Immature natural killer cell (primary cell): ENCODE measurements around the gene FAM98C. TPM values are rescaled to one million over a fixed set of nuclear protein-coding genes. Genes with fewer than 3 reads are reported as not detected.

ENCODE experiments used
- DNase-seq, 3 donors: peaks; one replicate each; pipeline ENCODE4 v3.0.0; 2022; ENCODE audit warnings: mixed read lengths in 1 of 3
- H3K27ac Mint-ChIP-seq, 6 donors: one replicate each; pipeline ENCODE4 v1.8.0; 2020; ENCODE audit warnings: mixed read lengths in 6 of 6, mild to moderate bottlenecking in 5 of 6, inconsistent platforms in 4 of 6, moderate library complexity in 3 of 6
- H3K27me3 Mint-ChIP-seq, 3 donors: one replicate each; pipeline ENCODE4 v1.8.0; 2020 to 2021; ENCODE audit warnings: low read depth in 3 of 3, mild to moderate bottlenecking in 3 of 3, mixed read lengths in 3 of 3, moderate library complexity in 3 of 3, inconsistent platforms in 1 of 3
- H3K36me3 Mint-ChIP-seq, 3 donors: one replicate each; pipeline ENCODE4 v1.8.0; 2020; ENCODE audit warnings: mixed read lengths in 3 of 3, inconsistent platforms in 2 of 3, mild to moderate bottlenecking in 2 of 3
- H3K4me1 Mint-ChIP-seq, 2 donors: one replicate each; pipeline ENCODE4 v1.8.0; 2020; ENCODE audit warnings: inconsistent platforms in 2 of 2, mild to moderate bottlenecking in 2 of 2, mixed read lengths in 2 of 2, moderate library complexity in 1 of 2
- H3K4me3 Mint-ChIP-seq, 5 donors: one replicate each; pipeline ENCODE4 v1.8.0; 2020; ENCODE audit warnings: mild to moderate bottlenecking in 5 of 5, mixed read lengths in 5 of 5, inconsistent platforms in 3 of 5, moderate library complexity in 3 of 5
- H3K9me3 Mint-ChIP-seq, 6 donors: one replicate each; pipeline ENCODE4 v1.8.0; 2020; ENCODE audit warnings: mild to moderate bottlenecking in 6 of 6, mixed read lengths in 6 of 6, inconsistent platforms in 4 of 6, moderate library complexity in 3 of 6
- polyA plus RNA-seq, 3 donors: library from polyadenylated mRNA; unstranded; fragments of 300-500 nt; fragmentation: Illumina TruSeq; gene quantifications; one replicate each; pipeline ENCODE4 v1.2.3, GENCODE V29; 2021

FAM98C gene
- polyA plus RNA-seq, 3 donors from 2014 or later = 15.7 to 29.9 (median 18.5) TPM

DNA sequence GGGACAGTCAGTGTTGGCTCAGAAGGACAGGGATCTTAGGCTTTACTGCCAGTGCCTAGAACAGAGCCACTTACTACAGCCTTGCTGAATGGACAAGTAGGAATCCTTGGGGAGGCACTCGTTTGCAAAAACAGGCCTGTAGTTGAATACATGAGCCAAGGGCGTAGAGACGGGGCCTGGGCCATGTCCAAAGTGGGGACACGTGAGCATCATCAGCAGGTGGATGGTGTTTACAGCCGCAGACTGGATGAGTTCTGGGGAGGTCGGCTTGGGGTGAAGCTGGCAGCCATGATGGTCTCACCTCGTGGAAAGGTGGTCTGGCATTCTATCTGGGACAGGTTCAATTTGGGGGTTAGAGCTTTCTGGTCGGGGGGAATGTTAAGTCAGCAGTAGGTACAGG is 48.1 kb downstream of the FAM98C start:
- no peak for DNase-seq
- Mint-ChIP-seq H3K36me3 (no peaks in the 10 kb centered on the region), H3K4me1 (no peaks in the 10 kb centered on the region), H3K4me3 (no peak overlapping the region), H3K9me3 (no peaks in the 10 kb centered on the region), H3K27me3 (peaks cover 4 to 5% (median 4%) of the 10 kb centered on the region in 3 donors), H3K27ac (no peak overlapping the region)

DNA sequence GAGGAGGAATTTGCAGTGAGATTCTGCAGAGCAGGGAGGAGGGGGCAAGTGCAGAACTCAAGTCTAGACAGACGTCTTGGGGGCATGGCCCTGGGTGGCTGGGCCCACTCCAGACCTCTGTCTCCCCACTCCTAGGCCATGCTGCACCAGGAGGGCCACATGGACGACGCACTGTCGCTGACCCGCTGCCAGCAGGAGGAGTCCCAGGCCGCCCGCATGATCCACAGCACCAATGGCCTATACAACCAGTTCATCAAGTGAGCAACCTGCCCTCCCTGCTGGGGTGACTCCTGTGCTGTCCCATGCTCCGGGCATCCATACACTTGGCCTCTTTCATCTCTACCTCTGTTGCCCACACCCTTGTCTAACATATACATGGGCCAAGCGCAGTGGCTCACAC is 48.7 kb downstream of the FAM98C start:
- no peak for DNase-seq
- Mint-ChIP-seq H3K4me1 (no peaks in the 10 kb centered on the region), H3K4me3 (no peak overlapping the region), H3K27ac (peak overlapping the region in 1 of 6 donors; percentile 7), H3K36me3 (no peaks in the 10 kb centered on the region), H3K9me3 (no peaks in the 10 kb centered on the region), H3K27me3 (peaks cover 3 to 4% (median 4%) of the 10 kb centered on the region in 3 donors)

DNA sequence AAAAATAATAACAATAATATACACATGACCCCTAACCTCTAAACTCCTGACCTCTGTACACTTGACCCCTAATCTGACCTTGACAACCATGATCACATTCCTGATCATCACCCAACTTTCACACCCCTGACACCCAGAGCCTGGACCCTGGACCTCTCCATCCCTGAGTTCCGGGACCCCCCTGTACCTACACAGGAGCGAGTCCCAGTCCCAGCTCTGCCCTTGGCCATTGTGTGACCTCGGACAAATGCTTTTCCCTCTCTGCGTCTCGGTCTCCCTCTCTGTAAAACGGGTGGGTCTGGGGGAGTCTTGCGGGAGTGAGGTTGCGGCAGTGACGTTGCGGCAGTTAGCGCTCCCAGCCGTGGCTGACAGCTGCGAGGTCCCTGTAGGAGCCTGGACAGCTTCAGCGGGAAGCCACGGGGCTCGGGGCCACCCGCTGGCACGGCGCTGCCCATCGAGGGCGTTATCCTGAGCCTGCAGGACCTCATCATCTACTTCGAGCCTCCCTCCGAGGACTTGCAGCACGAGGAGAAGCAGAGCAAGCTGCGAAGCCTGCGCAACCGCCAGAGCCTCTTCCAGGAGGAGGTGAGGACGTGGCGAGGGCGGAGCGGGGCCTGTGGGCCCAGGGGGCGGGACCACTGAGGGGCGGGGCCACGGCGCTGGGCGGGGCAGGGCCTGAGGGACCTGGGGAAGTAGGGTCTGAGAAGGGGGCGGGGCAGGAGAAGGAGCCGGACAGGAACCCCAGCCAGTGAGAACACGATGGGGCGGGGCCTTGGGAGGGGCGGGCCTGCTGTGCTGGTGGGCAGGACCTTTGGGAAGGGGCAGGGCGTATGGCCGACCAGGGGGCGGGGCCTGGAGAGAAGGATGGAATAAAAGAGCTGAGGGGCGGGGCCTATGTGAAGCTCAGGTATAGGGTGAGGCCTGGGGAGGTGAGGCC is 49.8 kb downstream of the FAM98C start:
- peaks cover 3 to 7% (median 4%) of the 10 kb centered on the region in 3 donors for H3K27me3 Mint-ChIP-seq
- no peaks in the 10 kb centered on the region for H3K4me1 Mint-ChIP-seq
- no peak overlapping the region for H3K27ac Mint-ChIP-seq
- H3K9me3 Mint-ChIP-seq = no peaks in the 10 kb centered on the region
- DNase-seq = no peak
- no peak overlapping the region for H3K4me3 Mint-ChIP-seq
- H3K36me3 Mint-ChIP-seq = no peaks in the 10 kb centered on the region

DNA sequence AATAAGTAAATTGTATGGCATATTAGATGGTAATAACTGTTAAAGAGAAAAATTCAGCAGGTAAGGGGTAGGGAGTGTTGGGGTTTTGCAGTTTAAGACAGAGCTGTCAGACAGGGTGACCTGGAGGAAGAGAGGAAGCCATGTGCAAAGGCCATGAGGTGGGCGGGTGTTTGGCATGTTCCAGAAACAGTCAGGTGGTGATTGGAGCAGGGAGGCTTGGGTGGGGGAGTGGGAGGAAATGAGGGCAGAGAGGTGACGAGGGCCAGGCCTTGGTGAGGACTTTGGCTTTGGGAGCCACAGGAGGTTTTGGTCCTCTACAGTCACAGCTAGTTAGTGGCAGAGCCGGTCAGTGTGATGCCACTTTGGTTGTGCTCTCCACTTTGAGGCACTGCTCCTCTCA is 50.7 kb downstream of the FAM98C start:
- H3K9me3 Mint-ChIP-seq = no peaks in the 10 kb centered on the region
- no peak for DNase-seq
- H3K4me1 Mint-ChIP-seq = no peaks in the 10 kb centered on the region
- no peak overlapping the region for H3K4me3 Mint-ChIP-seq
- H3K27me3 Mint-ChIP-seq = peaks cover 3 to 7% (median 4%) of the 10 kb centered on the region in 3 donors
- H3K27ac Mint-ChIP-seq = no peak overlapping the region
- no peaks in the 10 kb centered on the region for H3K36me3 Mint-ChIP-seq

- no peak overlapping the region for H3K4me3 Mint-ChIP-seq
- H3K4me1 Mint-ChIP-seq = no peaks in the 10 kb centered on the region
- no peak for DNase-seq
- no peaks in the 10 kb centered on the region for H3K9me3 Mint-ChIP-seq
- H3K27ac Mint-ChIP-seq = no peak overlapping the region
- peaks cover 2 to 8% (median 7%) of the 10 kb centered on the region in 3 donors for H3K27me3 Mint-ChIP-seq
- no peaks in the 10 kb centered on the region for H3K36me3 Mint-ChIP-seq
Measured at GRCh38 chr19:38455031-38455430, 52.1 kb downstream of the FAM98C start.

DNA sequence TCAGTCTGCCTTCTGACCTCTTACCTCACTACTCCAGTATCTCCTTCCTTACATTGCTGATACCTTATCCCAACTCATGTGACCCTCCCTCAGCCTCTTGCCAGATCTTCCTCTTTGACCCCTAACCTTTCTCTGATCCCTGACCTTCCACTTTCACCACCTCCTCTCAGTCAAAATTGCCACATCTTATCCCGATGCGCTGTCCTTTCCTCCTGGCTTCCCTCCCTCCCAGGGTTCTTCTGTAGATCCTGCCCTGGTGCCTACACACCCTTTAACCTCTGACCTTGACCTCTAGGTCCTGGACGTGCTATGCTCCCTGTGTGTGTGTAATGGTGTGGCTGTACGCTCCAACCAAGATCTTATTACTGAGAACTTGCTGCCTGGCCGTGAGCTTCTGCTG is 54.3 kb downstream of the FAM98C start:
- peaks cover 4 to 8% (median 6%) of the 10 kb centered on the region in 3 donors for H3K27me3 Mint-ChIP-seq
- DNase-seq = no peak
- H3K4me1 Mint-ChIP-seq = no peaks in the 10 kb centered on the region
- no peaks in the 10 kb centered on the region for H3K36me3 Mint-ChIP-seq
- no peak overlapping the region for H3K4me3 Mint-ChIP-seq
- peak overlapping the region in 1 of 6 donors; percentile 21 for H3K27ac Mint-ChIP-seq
- no peaks in the 10 kb centered on the region for H3K9me3 Mint-ChIP-seq

GRCh38 chr19:38457690-38458405 is 55.0 kb downstream of the FAM98C start:
- H3K4me1 Mint-ChIP-seq = no peaks in the 10 kb centered on the region
- H3K27ac Mint-ChIP-seq = no peak overlapping the region
- H3K4me3 Mint-ChIP-seq = no peak overlapping the region
- no peak for DNase-seq
- peaks cover 4 to 8% (median 6%) of the 10 kb centered on the region in 3 donors for H3K27me3 Mint-ChIP-seq
- no peaks in the 10 kb centered on the region for H3K9me3 Mint-ChIP-seq
- no peaks in the 10 kb centered on the region for H3K36me3 Mint-ChIP-seq

Other genes starting within 250 kb of the FAM98C start
- gene DPF1, start 178.9 kb upstream of the FAM98C start, polyA plus RNA-seq = not detected
- gene PPP1R14A, start 146.7 kb upstream of the FAM98C start, polyA plus RNA-seq = 1 to 10 TPM in 2 of 3 donors, under 1 TPM in 1; 0.72 to 5.7 (median 1.9) TPM
- gene SPINT2, start 138.5 kb upstream of the FAM98C start, polyA plus RNA-seq = 10 to 100 TPM in 2 of 3 donors, 1 to 10 TPM in 1; 4.3 to 29.1 (median 22.4) TPM
- 1 to 10 TPM in 1 of 3 donors, not detected in 2; 2.8 TPM for gene C19orf33, start 98.8 kb upstream of the FAM98C start, polyA plus RNA-seq
- gene YIF1B, start 87.1 kb upstream of the FAM98C start, polyA plus RNA-seq = 10 to 100 TPM; 47.7 to 82.5 (median 54.9) TPM
- 1 to 10 TPM in 2 of 3 donors, under 1 TPM in 1; 0.93 to 1.2 (median 1.0) TPM for gene KCNK6, start 83.2 kb upstream of the FAM98C start, polyA plus RNA-seq
- gene CATSPERG, start 67.3 kb upstream of the FAM98C start, polyA plus RNA-seq = 10 to 100 TPM in 2 of 3 donors, 1 to 10 TPM in 1; 5.3 to 14.0 (median 11.6) TPM
- 100 to 1,000 TPM; 210 to 298 (median 236) TPM for gene PSMD8, start 28.5 kb upstream of the FAM98C start, polyA plus RNA-seq
- gene GGN, start 15.1 kb upstream of the FAM98C start, polyA plus RNA-seq = not detected
- gene SPRED3, start 14.4 kb upstream of the FAM98C start, polyA plus RNA-seq = not detected
- under 1 TPM in 2 of 3 donors, not detected in 1; 0.20 to 0.78 TPM for gene RASGRP4, start 23.1 kb downstream of the FAM98C start, polyA plus RNA-seq
- gene RYR1, start 30.6 kb downstream of the FAM98C start, polyA plus RNA-seq = under 1 TPM in 1 of 3 donors, not detected in 2; 0.04 TPM
- 10 to 100 TPM; 52.1 to 98.1 (median 67.0) TPM for gene MAP4K1, start 214.9 kb downstream of the FAM98C start, polyA plus RNA-seq
- 100 to 1,000 TPM; 338 to 456 (median 383) TPM for gene EIF3K, start 216.1 kb downstream of the FAM98C start, polyA plus RNA-seq
- gene ACTN4, start 244.6 kb downstream of the FAM98C start, polyA plus RNA-seq = 10 to 100 TPM in 2 of 3 donors, 1 to 10 TPM in 1; 8.5 to 68.3 (median 17.4) TPM